GM04503 (cell line): ENCODE data around the gene ATP6V0A1.
"Not testable (repeated sequence)": the region's sequence is repeated elsewhere in the genome, so short reads cannot be mapped to it uniquely, and the experiment has no call there.

Source experiments
- DNase-seq: peaks from one replicate; pipeline ENCODE4 v3.0.0-alpha.2; 2012; ENCODE audit warnings: low read depth

Gene ATP6V0A1

DNA sequence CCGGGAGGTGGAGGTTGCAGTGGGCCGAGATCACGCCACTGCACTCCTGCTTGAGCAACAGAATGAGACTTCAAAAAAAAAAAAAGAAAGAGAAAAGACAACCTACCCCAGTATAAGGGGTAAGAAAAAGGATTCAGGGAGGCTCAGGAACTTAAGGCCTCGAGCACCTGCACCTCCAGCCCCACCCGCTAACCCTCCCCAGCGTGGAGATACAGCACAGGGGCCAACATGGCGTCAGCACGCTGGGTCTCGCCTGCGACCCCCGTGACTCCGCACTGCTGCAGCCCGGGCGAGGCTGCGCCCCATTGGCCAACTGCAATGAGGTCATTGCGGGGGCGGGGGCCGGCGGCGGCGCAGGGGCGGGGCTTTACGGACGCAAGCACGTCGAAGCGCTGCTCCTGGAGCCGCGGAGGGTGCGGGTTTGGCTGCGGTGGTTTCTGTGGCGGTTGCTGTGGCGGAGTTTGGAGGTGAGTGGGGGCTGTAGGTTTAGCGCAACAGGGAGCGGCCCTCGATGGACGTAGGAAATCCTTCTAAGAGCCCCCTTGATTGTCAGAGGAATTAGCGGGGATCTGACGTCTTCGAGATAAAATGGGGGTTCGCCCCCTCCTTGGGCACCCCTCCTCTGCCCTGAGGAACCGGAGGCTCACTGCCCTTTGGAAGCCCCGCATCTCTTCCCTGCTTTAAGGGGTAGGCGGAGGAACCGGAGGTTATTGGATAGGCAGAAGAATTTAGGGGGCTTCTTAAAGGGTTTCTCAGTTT is at the start of gene ATP6V0A1:
Gene ATP6V0A1 (plus strand): TSS at position 382 of the 759 bp plus-strand sequence. CDS start 2,017 bp downstream, outside the sequence.
- no peak for DNase-seq

DNA sequence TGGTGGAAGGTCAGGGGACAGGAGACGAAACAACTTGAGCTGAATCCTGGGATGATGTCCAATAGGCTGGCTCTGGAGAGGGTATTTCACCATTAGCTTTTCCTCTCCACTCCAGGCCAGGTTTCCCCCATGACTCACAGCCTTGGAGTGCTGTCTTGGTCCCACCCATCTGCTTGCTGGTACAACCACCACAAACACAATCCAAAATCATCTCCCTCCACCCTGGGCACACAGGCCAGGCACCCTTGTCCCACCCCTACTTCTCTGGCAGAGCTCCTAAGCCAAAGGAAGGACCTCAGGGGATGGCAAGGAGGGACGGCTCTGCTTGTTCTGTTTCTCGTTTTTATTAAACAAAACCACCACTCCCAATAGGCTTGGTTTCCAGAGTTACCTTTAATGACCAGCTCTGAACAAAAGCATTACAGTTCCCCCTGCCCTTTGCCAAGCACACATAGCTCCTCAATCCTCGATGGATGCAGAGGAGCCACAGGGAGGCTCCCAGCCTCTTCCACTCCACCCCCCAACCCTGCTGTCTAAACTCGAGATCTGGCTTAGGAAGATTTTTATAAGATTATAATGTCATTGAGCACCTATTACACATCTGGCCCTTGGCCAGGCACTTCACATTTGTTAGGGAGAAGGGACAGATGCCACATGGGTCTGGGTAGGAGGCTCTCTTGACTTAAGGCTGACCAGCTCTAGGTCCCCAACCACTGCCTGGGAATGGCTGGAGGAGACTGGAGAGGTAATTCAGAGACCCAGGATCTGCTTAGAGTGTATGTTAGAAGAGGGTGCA is 49.0 kb upstream of the ATP6V0A1 start:
- DNase-seq, result peak; percentile 84

DNA sequence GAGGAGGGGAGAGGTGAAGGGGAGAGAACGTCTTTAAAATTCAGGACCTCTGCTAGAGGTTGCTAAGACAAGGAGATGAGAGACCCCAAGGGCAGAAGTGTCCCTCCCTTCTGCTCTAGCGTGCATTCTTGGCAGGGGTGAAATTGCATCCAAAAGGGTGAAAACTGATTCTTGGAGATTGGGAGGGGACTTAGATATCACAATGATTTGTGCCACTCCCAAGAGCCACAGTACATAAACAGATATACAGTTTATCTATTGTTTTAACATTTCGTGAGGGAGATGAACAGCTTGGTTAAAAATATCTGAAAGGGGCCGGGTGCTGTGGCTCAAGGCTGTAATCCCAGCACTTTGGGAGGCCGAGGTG is 48.4 kb upstream of the ATP6V0A1 start:
- DNase-seq, result no peak

DNA sequence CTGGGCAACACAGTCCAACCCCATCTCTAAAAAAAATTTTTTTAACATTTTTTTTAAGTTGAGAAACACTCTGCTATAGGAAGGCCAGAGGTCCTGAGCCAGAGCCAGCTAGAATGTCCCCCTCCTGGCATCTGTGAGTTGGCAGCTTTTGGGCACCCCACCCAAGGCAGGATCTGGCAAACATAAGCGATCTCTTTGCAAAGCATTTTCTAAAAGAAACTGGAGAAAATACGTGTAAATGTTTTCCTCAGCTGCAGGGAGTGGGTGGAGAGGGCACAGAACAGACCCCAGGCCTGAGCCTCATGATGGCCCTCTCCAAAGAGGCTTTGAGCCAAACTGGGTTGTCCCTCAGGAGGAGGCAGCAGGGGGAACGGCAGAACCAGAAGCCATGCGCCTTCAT is 47.3 kb upstream of the ATP6V0A1 start:
- no peak for DNase-seq

DNA sequence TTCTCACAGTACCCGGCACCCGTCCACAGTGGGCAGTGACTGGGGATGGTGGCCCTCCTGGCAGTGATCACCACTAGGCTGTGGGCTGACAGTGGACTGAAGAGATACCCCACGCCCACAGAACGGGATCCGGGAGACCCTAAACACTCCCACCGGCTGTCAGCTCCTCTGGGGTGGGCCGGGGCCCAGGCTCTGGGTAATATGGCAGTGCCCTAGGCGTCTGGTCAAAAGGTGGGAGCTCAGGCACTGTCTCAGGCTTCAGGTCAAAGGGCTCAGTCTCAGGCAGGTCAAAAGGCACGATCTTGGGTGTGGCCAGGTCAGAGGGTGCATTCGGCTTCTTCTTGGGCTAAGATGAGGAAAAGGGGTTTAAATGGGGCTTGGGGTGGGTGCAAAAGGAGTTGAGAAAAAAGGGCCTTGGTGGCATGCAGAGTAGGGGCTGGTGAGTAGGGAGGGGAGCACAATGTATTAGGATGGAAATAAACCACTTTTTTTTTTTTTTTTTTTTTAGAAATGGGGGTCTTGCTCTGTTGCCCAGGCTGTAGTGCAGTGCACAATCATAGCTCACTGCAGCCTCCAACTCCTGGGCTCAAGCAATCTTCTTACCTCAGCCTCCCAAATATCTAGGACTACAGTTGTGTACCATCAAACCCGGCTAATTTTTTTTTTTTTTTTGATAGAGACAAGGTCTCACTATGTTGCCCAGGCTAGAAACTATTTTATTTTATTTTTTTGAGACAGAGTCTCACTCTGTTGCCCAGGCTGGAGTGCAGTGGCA is 46.6 kb upstream of the ATP6V0A1 start:
- DNase-seq, result no peak

DNA sequence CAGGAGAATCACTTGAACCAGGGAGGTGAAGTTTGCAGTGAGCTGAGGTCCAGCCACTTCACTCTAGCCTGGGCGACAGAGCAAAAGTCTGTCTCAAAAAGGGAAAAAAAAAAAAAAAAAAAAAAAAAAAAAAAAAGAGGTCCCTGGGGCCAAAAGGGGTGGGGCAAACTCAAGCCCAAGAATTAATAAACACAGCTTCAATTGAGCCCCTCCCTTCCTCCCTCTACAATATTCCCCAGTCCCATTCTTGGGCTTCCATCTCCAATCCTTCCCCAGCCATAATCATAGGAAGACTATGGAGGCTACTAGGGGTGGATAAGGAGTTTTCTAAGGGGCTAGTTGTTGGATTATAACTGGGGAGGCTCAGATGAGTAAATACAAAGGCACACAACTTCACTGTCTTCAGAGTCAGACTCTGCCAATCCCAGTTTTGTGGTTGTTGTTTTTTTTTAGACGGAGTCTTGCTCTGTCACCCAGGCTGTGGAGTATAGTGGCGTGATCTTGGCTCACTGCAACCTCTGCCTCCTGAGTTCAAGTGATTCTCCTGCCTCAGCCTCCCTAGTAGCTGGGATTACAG is 45.1 kb upstream of the ATP6V0A1 start:
- no peak for DNase-seq

DNA sequence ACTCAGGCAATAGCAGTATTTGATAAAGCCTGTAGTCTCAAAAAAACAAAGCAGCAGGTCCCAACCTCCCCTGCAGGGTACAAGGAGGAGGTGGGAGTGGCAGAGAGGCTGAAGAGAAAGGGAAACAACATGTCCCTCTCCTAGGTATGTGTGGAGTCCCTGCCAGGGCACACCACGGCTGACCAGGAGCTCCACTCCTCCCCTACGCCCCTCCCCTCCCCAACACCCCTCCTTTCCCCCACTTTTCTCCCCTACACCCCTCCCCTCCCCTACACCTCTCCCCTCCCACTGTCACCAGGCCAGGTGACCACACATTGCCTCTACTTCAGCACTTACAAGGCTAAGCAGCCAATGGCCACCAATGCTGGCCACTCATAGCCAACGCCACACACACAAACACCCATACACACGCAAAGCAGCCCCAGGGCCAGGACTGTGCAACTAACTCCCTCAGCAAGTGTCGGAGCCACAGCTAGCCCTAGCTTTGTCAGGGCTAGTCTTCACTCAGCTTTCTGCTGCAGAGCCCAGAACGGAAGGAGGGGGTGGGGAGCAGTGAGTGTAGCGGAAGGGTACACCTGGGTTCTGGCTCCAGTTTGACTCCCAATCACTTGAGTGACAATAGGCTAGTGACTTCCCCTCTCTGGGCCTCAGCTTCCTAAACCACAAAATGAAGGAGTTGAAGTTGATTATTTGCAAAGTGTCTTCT is 43.8 kb upstream of the ATP6V0A1 start:
- no peak for DNase-seq

DNA sequence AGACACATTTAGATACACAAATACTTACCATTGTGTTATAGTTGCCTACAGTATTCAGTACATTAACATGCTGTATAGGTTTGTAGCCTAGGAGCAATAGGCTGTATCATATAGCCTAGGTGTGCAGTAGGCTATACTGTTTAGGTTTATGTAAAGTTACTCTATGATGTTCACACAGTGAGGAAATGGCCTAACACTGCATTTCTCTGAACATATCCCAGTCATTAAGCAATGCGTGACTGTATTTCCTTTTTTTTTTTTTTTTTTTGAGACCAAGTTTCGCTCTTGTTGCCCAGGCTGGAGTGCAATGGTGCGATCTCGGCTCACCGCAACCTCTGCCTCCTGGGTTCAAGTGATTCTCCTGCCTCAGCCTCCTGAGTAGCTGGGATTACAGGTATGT is 40.7 kb upstream of the ATP6V0A1 start:
- not testable (repeated sequence) for DNase-seq

DNA sequence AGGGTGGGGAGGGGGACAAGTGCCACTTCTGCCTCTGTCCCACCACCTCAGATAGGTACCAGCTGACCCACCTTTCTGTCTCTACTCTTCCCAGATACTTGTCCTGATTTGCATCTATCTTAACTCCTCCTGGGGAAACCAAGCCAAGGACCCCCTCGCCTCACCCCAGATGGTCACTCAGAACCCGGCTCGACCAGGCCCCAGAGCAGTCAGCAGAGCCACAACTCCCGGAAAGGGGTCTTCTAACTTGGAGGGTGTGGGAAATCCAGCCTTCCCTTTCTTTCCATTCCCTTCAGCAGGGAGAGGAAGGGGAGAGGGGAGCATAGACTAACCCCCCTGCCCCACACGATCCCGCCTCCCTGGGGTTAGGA is 37.6 kb upstream of the ATP6V0A1 start:
- no peak for DNase-seq

DNA sequence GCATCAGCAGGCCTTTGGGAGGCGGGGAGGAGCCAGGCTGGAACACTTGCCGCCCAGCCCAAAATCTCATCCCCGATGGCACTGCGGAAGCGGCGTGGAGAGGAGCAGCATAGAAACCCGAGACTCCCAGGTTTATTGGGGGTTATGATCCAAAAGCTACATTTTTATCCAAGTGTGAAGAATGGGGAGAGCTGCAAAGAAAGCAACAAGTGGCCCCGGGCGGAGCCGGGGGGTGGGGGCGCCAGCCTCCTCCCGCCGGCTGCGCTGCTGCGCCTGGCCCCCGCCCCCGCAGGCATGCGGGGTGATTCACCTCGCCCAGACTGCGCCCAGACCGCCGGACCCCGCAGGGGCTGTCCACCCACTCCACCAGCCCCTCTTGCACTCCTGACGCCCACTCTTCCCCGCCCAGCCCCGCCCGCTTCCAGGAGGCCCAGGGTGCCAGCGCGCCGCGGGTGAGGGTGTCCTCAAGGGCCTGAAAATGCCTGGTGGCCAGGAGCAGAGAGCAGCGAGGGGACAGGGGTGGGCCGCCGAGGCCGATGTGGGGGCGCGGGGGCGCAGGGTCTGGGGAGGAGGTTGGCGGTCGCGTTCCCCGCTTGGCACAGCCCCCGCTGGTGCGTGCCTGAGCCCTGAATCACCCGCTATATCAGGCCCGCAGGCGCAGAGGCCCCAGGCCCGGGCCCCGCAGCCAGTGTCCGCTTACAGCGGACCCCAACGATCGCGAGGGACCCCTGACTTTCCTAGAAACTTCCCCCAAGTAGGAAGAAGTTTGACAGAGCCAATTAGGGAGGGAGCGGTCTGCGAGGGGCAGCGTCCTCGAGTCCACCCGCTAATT is 37.0 kb upstream of the ATP6V0A1 start:
- DNase-seq, result no peak

DNA sequence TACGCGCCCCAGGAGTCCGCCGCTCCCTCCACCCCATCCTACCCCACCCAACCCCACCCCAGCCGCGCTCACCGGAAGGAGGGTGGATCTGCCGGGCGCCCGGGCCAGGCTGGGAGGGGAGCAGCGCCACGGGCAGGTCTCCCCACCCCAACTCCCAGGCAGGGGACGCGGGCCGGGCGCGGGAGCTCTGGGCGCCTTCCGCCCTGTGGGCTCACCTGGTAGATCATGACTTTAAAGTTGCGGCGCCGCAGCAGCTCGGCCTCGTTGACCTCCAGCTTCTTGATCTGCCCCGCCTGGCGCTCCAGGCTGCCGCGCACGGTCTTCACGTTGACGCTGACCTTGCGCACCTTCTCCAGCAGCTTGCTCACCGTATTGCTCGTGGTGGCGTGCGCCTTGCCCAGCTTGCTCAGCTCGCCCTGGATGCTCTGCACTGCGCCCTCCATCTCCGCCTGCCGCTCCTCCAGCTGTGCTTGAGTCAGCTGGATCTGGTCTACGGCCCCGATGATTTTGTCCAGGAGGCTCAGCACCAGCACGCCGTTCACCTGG is 36.2 kb upstream of the ATP6V0A1 start:
- no peak for DNase-seq

DNA sequence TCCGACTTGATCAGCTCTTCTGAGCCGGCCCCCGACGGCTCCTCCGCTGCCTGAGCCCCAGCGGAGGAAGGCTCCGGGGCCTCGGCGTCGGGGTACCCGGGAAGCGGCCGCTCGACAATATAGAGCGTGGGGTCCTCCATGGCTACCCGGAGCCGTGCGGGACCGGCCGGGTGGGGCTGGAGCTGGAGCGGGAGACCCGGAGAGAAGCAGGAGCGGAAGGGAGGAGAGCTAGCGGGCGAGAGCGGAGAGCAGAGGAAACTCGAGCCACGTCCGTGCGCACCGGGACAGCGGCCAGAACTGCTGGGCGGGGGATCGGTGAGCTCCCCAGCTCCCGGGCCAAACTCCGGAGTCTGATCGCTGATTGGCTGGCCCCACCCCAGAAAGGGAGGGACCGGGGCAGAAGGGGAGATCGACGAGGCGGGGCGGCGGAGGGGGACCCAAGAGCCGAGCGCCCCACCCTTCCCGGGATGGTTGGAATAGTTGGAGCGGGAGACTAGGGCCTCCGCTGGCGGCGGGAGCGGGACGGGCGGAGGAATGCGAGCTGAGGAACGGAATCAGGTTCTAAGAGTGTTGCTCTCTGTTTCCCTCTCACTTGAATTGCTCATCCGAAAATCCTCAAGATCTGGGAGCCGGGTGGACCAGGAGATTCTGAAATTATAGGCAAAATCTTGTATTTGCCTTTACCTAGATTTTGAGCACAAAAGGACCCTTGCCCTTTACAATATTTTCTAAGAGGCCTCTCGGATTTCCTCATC is 35.5 kb upstream of the ATP6V0A1 start, which contains the start of gene CAVIN1:
Gene CAVIN1 (minus strand): TSS at position 299 of the 755 bp plus-strand sequence. CDS start 159 bp downstream, at position 140.
- peak; percentile 94 for DNase-seq

DNA sequence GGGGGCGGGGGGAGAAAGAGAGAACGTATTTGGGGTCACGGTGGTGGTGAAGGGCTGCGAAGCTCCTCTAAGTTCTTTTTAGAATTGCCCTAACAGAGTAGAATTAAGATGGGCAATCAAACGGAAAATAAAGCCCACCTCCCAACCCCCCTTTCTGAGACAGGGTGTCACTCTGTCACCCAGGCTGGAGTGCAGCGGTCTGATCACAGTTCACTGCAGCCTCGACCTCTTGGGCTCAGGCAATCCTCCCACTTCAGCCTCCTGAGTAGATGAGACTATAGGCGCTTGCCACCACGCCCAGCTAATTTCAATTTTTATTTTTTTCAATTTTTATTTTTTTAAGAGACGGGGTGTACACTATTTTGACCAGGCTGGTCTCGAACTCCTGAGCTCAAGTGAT is 34.9 kb upstream of the ATP6V0A1 start:
- no peak for DNase-seq

DNA sequence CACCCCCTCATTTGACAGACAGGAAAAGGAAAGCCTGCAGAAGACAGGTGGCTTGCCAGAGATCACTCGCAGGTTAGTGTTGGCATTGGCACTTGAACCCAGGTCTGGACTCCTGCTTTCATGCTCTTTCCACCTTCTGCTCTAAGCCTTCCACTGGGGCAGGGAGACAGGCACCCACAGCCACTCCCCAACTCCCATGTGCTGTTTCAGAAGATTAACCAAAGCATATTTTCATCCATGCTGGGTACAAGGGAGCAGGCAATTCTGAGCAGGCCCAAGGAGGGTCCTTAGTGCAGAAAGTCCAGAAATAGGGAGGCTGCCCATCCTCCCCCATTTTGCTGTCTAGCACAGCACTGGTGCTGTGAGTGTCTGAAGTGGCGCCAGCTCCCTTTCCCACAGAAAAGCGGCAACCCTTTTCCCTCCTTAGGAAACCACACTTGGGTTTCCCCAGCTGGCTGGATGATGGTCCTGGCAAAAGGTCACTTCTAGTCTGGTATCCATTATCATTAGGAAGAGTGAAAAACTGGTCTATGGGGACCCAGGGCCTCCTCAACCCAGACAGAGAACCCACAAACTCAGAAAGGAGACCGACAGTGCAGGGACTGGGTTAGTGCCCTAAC is 33.6 kb upstream of the ATP6V0A1 start:
- no peak for DNase-seq

DNA sequence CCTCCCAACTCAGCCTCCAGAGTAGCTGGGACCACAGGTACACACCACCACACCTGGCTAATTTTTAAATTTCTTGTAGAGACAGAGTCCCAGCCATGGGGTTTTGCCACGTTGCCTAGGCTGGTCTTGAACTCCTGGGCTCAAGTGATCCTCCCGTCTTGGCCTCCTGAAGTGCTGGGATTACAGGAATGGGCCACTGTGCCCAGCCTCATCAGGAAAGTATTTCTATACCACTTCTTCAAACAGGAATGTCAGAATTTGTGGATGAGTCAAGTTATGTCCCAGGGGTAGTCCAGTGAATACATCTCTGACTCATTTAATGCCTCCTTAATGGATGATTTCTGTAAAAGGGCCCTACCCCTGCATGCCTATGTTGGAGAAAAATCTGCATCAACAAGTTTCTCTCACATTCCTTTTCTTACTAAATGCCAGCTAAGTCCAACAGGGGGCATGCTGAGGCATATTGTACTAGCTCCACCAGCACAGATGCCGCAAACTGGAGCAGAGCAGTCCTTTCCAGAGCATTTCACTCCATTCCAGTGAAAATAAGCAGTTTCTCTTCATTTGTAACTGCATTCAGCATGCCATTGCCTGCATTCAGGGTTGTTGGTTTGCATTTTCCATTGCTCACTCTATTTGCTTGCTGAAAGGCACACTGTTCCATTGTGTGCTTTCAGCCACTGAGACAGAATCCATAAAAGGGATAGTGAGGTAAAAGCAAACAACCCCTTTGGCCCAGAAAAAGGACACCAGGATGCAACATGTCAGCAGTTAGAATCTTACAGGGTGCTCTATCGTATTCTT is 30.3 kb upstream of the ATP6V0A1 start:
- peak; percentile 99 for DNase-seq

DNA sequence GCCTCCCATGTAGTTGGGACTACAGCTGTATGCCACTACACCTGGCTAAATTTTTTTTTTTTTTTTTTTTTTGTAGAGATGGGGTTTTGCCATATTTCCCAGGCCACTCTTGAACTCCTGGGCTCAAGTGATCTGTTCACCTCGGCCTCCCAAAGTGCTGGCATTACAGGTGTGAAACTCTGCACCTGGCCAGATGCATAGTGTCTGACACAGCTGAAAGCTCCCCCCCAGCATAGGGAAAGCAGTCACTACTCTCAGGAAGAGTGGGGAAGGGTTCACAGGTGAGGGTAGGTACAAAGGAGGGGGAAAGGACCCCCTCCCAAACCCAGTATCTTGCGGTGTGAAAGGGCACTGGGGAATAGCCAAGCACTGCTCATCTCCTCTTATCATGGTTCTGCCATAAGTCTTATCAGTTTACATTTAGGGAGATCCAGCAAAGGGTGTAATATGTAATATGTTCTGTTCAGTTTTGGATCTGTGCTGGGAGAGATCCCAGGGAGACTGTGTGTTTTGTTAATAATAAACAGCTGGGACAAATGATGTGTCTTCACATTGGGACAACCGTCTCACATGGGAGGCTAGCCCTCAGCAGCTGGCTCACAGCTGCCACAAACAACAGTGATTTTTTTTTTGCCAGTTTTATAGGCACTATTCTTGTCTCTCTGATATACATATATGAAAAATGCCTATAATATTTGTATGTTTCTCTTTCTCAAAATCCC is 28.8 kb upstream of the ATP6V0A1 start:
- DNase-seq, result no peak

DNA sequence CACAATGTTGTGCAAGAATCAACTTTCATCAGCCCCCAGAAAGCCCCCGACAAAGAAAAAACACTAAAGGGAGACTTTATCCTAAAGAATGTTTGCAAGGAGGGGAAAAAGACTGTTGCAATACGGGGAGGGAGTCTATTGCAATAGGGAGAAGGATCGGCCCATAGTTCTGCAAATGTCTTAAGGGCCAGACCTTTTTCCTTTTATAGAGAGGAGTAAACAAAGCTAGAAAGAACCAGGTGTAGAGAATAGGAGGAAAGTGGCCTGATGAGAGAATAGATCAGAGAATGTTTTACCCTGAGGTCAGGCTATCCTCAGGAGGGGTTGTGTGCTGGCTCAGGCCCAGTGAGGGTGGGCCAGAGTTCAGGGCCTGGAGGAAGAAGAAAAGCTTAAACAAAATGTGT is 26.9 kb upstream of the ATP6V0A1 start:
- no peak for DNase-seq

DNA sequence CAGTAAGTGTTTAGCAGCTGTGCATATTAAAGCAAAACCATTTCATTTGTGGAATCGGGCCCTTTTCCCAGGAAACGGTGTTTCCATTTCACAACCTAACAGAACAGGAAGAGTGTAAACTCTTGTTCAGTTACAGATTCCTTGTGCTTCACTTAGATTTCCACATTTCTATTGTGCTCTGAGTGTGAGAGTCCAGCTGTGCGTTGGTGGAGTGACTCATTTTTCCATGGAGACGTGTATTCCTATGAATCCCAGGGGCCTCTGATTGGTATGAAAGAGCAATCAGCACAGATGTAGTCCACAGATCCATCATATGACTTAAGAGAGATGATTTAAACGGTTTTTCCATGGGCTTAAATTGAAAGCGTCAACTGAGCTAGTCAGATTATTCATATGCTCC is 22.3 kb upstream of the ATP6V0A1 start:
- peak; percentile 97 for DNase-seq
